Gastrocnemius medialis (tissue), 4 donors: ENCODE measurements around the gene MINDY4. TPM values are rescaled to one million over a fixed set of nuclear protein-coding genes. Genes with fewer than 3 reads are reported as not detected.

Experiments used
- ATAC-seq, 2 donors: fragments of 150-250 bp; one replicate each; pipeline ENCODE4 v1.9.1; 2016
- DNase-seq, 2 donors: peaks; one replicate each; pipeline ENCODE4 v3.0.0-alpha.2; 2019
- H3K27ac ChIP-seq, 4 donors: fragments of 200-600 bp; sonication (generic); 1 replicate in 1 of 4; 2 replicates in 3 of 4; pipeline ENCODE4 v1.5.1; 2016 to 2018; ENCODE audit warnings: mild to moderate bottlenecking in 2 of 4, moderate library complexity in 1 of 4
- H3K27me3 ChIP-seq, 3 donors: fragments of 200-600 bp; sonication (generic) in 2 of 3; 1 replicate in 1 of 3; 2 replicates in 2 of 3; pipeline versions ENCODE4 v1.5.1 to v1.6.0; 2016 to 2019; ENCODE audit warnings: mild to moderate bottlenecking in 1 of 3, moderate library complexity in 1 of 3
- H3K36me3 ChIP-seq, 2 donors: fragments of 200-600 bp; sonication (generic) in 1 of 2; one replicate each; pipeline ENCODE4 v1.5.1; 2017 to 2018
- H3K4me1 ChIP-seq, 2 donors: fragments of 200-600 bp; sonication (generic) in 1 of 2; one replicate each; pipeline ENCODE4 v1.5.1; 2016 to 2017; ENCODE audit warnings: mild to moderate bottlenecking in 2 of 2
- H3K4me3 ChIP-seq, 4 donors: fragments of 200-600 bp; sonication (generic) in 3 of 4; 1 replicate in 1 of 4; 2 replicates in 3 of 4; pipeline ENCODE4 v1.5.1; 2016 to 2019; ENCODE audit warnings: mild to moderate bottlenecking in 2 of 4
- H3K9me3 ChIP-seq, 3 donors: fragments of 200-600 bp; sonication (generic) in 2 of 3; 1 replicate in 1 of 3; 2 replicates in 2 of 3; pipeline ENCODE4 v1.5.1; 2016 to 2019
- CTCF ChIP-seq, 5 experiments: fragments of 450-650 bp in 3 of 5; fragments of 200-600 bp in 2 of 5; sonication (generic) in 2 of 5; IDR thresholded peaks in 4 of 5; conservative IDR thresholded peaks in 1 of 5; 1 replicate in 4 of 5; 2 replicates in 1 of 5; pipeline ENCODE4 v1.5.1; 2016 to 2019; ENCODE audit warnings: antibody characterized with exemption in 5 of 5, mild to moderate bottlenecking in 3 of 5, moderate library complexity in 3 of 5
- POLR2A ChIP-seq, 2 donors: fragments of 450-650 bp; IDR thresholded peaks; one replicate each; pipeline ENCODE4 v1.6.1; 2017; ENCODE audit warnings: antibody characterized with exemption in 2 of 2, mild to moderate bottlenecking in 2 of 2, moderate library complexity in 2 of 2
- in situ Hi-C, 4 donors: fragments of 200-750 bp; cut with MboI; loops; one replicate each; pipeline versions ENCODE4 v1.15.0 to v1.8.0; 2017; ENCODE audit warnings: low sequenced_read_pairs in 4 of 4
- intact Hi-C: fragments of 100-400 bp; cut with DNase I; formaldehyde crosslinking; loops from one replicate; pipeline ENCODE4 v1.15.1; 2023; ENCODE audit warnings: low total_unique reads
- total RNA-seq, 4 donors: library from RNA; depleted of rRNA; stranded (reverse); fragments of >200 nt; gene quantifications; one replicate each; pipeline versions ENCODE4 v1.1.0 to v1.2.3, GENCODE V29; 2016

Gene MINDY4
- total RNA-seq, 4 donors from 2014 or later, result 1.4 to 4.3 (median 3.0) TPM

DNA sequence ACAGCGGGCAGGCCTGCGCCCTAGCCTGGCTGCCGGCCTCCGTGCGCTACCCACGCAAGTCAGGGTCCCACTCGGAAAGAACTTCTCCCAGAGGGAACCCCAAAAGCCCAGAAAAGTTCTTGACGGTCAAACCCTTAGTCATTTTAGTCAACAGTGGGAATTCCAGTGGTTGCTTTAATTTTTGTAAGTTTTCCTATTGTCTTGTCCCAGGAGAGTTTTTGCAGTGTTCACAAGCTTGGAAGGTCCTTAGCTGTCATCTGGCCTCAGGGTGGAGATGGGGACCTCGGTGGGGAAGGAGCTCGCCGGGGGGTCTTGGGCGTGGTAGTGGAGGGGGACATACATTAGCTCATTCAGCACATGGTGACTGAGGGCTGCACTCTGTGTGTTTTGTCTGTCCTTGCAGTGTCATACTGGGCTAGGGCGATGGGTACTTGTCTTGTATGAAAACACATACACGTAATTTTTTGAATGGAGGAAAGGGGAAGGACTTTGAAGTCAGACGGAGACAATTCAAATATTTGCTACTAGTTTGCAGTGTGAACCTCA is 736 bp downstream of the MINDY4 start:
- Histone ChIP-seq H3K36me3 (no peaks in the 10 kb centered on the region), H3K9me3 (no peaks in the 10 kb centered on the region), H3K27ac (peak overlapping the region; percentile 68 to 90 (median 80)), H3K27me3 (no peaks in the 10 kb centered on the region), H3K4me3 (peak overlapping the region; percentile 74 to 97 (median 84)), H3K4me1 (peaks cover 7 to 19% of the 10 kb centered on the region in 2 donors)
- TF ChIP-seq CTCF (IDR thresholded peaks at IDR 0.05 in 4 of 5, conservative IDR thresholded peaks at IDR 0.05 in 1 of 5) (no peak), POLR2A (IDR thresholded peaks at IDR 0.05) (no peak)
- in situ Hi-C loops (no loop called here), intact Hi-C loops (no loop called here)
- DNase-seq (no peak), ATAC-seq (peak; percentile 13 to 16)

DNA sequence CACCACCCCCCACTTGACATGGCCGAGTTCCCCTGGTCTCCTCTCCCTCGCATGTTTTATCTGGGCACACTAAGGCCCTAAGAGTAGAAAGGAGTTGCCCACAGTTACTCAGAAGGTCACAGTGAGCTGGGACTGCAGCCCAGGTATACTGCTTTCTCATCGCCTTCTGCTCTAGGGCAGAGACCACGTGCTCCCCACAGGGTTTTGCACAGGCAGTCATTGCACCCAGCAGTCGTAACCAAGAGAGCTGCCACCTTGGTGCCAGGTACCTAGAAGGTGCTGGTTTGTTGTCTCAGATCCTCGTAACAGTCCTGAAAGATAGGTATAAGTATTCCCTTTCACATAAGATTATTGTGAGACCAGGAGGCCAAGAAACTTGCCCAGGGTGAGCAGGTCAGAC is 1.8 kb downstream of the MINDY4 start:
- TF ChIP-seq POLR2A (IDR thresholded peaks at IDR 0.05), result no peak
- TF ChIP-seq CTCF (IDR thresholded peaks at IDR 0.05 in 4 of 5, conservative IDR thresholded peaks at IDR 0.05 in 1 of 5), result no peak
- Histone ChIP-seq H3K27ac (peak overlapping the region in 2 of 4 donors; percentile 1 to 85), H3K9me3 (no peaks in the 10 kb centered on the region), H3K4me1 (peaks cover 7 to 29% of the 10 kb centered on the region in 2 donors), H3K4me3 (no peak overlapping the region), H3K36me3 (no peaks in the 10 kb centered on the region), H3K27me3 (no peaks in the 10 kb centered on the region)
- in situ Hi-C loops (no loop called here), intact Hi-C loops (no loop called here)
- ATAC-seq (no peak), DNase-seq (no peak)

- intact Hi-C loops, result no loop called here
- Histone ChIP-seq H3K27me3 (no peaks in the 10 kb centered on the region), H3K4me1 (peaks cover 35 to 48% of the 10 kb centered on the region in 2 donors), H3K4me3 (no peak overlapping the region), H3K27ac (no peak overlapping the region), H3K9me3 (no peaks in the 10 kb centered on the region), H3K36me3 (no peaks in the 10 kb centered on the region)
- ATAC-seq (no peak), DNase-seq (no peak)
- in situ Hi-C loops, result no loop called here
- TF ChIP-seq POLR2A (IDR thresholded peaks at IDR 0.05), result no peak
- TF ChIP-seq CTCF (IDR thresholded peaks at IDR 0.05 in 4 of 5, conservative IDR thresholded peaks at IDR 0.05 in 1 of 5), result no peak
These were observed 4.8 kb downstream of the MINDY4 start for GRCh38 chr7:30775992-30776391.

- intact Hi-C loops (no loop called here), in situ Hi-C loops (no loop called here)
- DNase-seq (no peak), ATAC-seq (no peak)
- no peak for TF ChIP-seq POLR2A (IDR thresholded peaks at IDR 0.05)
- no peak for TF ChIP-seq CTCF (IDR thresholded peaks at IDR 0.05 in 4 of 5, conservative IDR thresholded peaks at IDR 0.05 in 1 of 5)
- no peaks in the 10 kb centered on the region for H3K36me3 ChIP-seq
- H3K27me3 ChIP-seq, result no peaks in the 10 kb centered on the region
- H3K4me3 ChIP-seq, result no peak overlapping the region
- H3K4me1 ChIP-seq, result peaks cover 38 to 47% of the 10 kb centered on the region in 2 donors
- peak overlapping the region in 1 of 4 donors; percentile 85 for H3K27ac ChIP-seq
- H3K9me3 ChIP-seq, result no peaks in the 10 kb centered on the region
These were observed 5.8 kb downstream of the MINDY4 start for GRCh38 chr7:30776971-30777370.
